Breast epithelium (tissue), 4 donors: ENCODE data around the gene GNAO1. TPM values are rescaled to one million over a fixed set of nuclear protein-coding genes. Genes with fewer than 3 reads are reported as not detected.

Experiments
- DNase-seq, 2 donors: peaks; one replicate each; pipeline ENCODE4 v3.0.0-alpha.2; 2019; ENCODE audit warnings: low spot score in 2 of 2
- H3K27ac ChIP-seq, 2 donors: fragments of 200-600 bp; sonication (generic) in 1 of 2; one replicate each; pipeline ENCODE4 v1.5.1; 2016 to 2019; ENCODE audit warnings: mild to moderate bottlenecking in 1 of 2
- H3K27me3 ChIP-seq, 2 donors: fragments of 200-600 bp; sonication (generic) in 1 of 2; one replicate each; pipeline versions ENCODE4 v1.5.1 to v1.6.0; 2017 to 2019; ENCODE audit warnings: control low read depth in 1 of 2, mild to moderate bottlenecking in 1 of 2
- H3K36me3 ChIP-seq: fragments of 200-600 bp; one replicate; pipeline ENCODE4 v1.5.1; 2019
- H3K4me1 ChIP-seq, 2 donors: fragments of 200-600 bp; sonication (generic); one replicate each; pipeline ENCODE4 v1.5.1; 2016 to 2019; ENCODE audit warnings: control low read depth in 1 of 2
- H3K4me3 ChIP-seq, 3 donors: fragments of 200-600 bp; sonication (generic); 1 replicate in 2 of 3; 2 replicates in 1 of 3; pipeline ENCODE4 v1.5.1; 2016 to 2019; ENCODE audit warnings: mild to moderate bottlenecking in 3 of 3, moderate library complexity in 2 of 3
- H3K9me3 ChIP-seq, 2 donors: fragments of 200-600 bp; sonication (generic) in 1 of 2; one replicate each; pipeline ENCODE4 v1.5.1; 2016 to 2019; ENCODE audit warnings: control low read depth in 1 of 2
- CTCF ChIP-seq, 3 donors: fragments of 450-650 bp; IDR thresholded peaks; one replicate each; pipeline ENCODE4 v1.5.1; 2016 to 2017; ENCODE audit warnings: antibody characterized with exemption in 3 of 3, mild to moderate bottlenecking in 3 of 3, moderate library complexity in 3 of 3
- POLR2A ChIP-seq: fragments of 450-650 bp; IDR thresholded peaks from one replicate; pipeline ENCODE4 v1.6.1; 2016; ENCODE audit warnings: antibody characterized with exemption, mild to moderate bottlenecking, moderate library complexity
- POLR2AphosphoS5 ChIP-seq, 3 donors: sonication (generic); formaldehyde crosslinking; IDR thresholded peaks; one replicate each; pipeline ENCODE4 v1.6.1; 2017; ENCODE audit warnings: antibody characterized with exemption in 3 of 3
- intact Hi-C: fragments of 100-400 bp; cut with DNase I; formaldehyde crosslinking; loops from one replicate; pipeline ENCODE4 v1.15.1; 2023; ENCODE audit warnings: low total_unique reads
- total RNA-seq, 3 donors: library from RNA; depleted of rRNA; stranded (reverse); fragments of >200 nt; gene quantifications; one replicate each; pipeline ENCODE4 v1.1.0, GENCODE V29; 2016

Gene GNAO1
- total RNA-seq, 3 donors from 2014 or later, result 0.96 to 1.9 (median 0.98) TPM

- Histone ChIP-seq H3K27me3 (no peaks in the 10 kb centered on the region), H3K4me1 (no peaks in the 10 kb centered on the region), H3K36me3 (no peaks in the 10 kb centered on the region), H3K4me3 (no peak overlapping the region), H3K27ac (no peak overlapping the region), H3K9me3 (no peaks in the 10 kb centered on the region)
- no peak for DNase-seq
- TF ChIP-seq POLR2A, result no peak
- no peak for TF ChIP-seq POLR2AphosphoS5 (IDR thresholded peaks at IDR 0.05)
- no peak for TF ChIP-seq CTCF (IDR thresholded peaks at IDR 0.05)
- intact Hi-C loops, result no loop called here
Observed at GRCh38 chr16:56288019-56288418, 96.7 kb downstream of the GNAO1 start.

DNA sequence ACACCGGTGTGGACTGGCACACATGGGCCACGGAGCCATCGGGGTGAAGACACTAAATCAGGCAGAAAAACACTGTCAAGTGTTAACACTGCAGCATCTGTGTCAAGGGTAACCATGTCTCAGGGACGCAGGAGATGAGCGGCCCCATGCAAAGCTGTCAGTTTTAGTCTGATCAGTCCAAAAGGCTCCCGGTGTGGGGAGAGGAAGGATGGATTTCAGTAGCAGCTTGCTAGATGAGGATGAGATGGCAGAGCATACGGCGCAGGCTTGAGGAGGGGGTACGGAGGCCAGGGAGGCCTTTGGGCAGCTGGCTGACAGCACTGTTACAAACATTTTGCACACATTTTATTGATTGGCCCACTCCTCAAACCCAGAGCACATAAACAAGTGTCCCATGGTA, 98.1 kb downstream of the GNAO1 start:
- Histone ChIP-seq H3K27me3 (no peaks in the 10 kb centered on the region), H3K27ac (no peak overlapping the region), H3K4me3 (no peak overlapping the region), H3K36me3 (no peaks in the 10 kb centered on the region), H3K9me3 (no peaks in the 10 kb centered on the region), H3K4me1 (no peaks in the 10 kb centered on the region)
- DNase-seq, result no peak
- no peak for TF ChIP-seq POLR2AphosphoS5 (IDR thresholded peaks at IDR 0.05)
- TF ChIP-seq POLR2A, result no peak
- no peak for TF ChIP-seq CTCF (IDR thresholded peaks at IDR 0.05)
- intact Hi-C loops, result no loop called here

- H3K27me3 ChIP-seq, result no peaks in the 10 kb centered on the region
- no peak overlapping the region for H3K4me3 ChIP-seq
- H3K4me1 ChIP-seq, result no peaks in the 10 kb centered on the region
- H3K27ac ChIP-seq, result no peak overlapping the region
- intact Hi-C loops, result no loop called here
- H3K36me3 ChIP-seq, result no peaks in the 10 kb centered on the region
- no peak for TF ChIP-seq CTCF (IDR thresholded peaks at IDR 0.05)
- no peak for TF ChIP-seq POLR2A
- no peak for TF ChIP-seq POLR2AphosphoS5 (IDR thresholded peaks at IDR 0.05)
- DNase-seq, result no peak
- H3K9me3 ChIP-seq, result no peaks in the 10 kb centered on the region
Observed at GRCh38 chr16:56289862-56290261, 98.6 kb downstream of the GNAO1 start.

DNA sequence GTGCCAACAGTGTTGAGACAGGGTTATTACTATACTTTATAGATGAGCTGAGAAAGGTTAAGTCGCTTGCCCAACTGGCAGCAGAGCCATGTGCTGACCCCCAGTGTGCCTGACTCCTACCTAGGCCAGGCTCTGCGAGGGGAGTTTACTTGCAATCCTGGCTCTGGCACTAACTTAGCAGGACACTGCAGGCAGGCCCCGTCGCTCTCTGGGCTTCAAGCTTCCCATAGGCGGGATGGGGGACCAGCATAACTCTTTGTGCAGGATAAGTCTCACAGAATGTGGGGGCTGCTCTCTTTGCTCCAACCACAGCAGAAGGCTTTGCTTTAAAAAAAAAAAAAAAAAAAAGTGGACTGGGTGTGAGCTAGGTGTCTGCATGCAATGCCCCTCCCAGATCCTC, 102.7 kb downstream of the GNAO1 start:
- Histone ChIP-seq H3K36me3 (no peaks in the 10 kb centered on the region), H3K9me3 (no peaks in the 10 kb centered on the region), H3K27me3 (no peaks in the 10 kb centered on the region), H3K4me3 (no peak overlapping the region), H3K27ac (no peak overlapping the region), H3K4me1 (no peaks in the 10 kb centered on the region)
- intact Hi-C loops, result no loop called here
- TF ChIP-seq POLR2A, result no peak
- DNase-seq, result no peak

- no peaks in the 10 kb centered on the region for H3K4me1 ChIP-seq
- no peak for DNase-seq
- no peaks in the 10 kb centered on the region for H3K9me3 ChIP-seq
- intact Hi-C loops, result no loop called here
- no peak overlapping the region for H3K4me3 ChIP-seq
- H3K27ac ChIP-seq, result no peak overlapping the region
- H3K36me3 ChIP-seq, result no peaks in the 10 kb centered on the region
- H3K27me3 ChIP-seq, result no peaks in the 10 kb centered on the region
- TF ChIP-seq POLR2AphosphoS5 (IDR thresholded peaks at IDR 0.05), result no peak
- TF ChIP-seq POLR2A, result no peak
- TF ChIP-seq CTCF (IDR thresholded peaks at IDR 0.05), result no peak
Observed at GRCh38 chr16:56294579-56294978, 103.3 kb downstream of the GNAO1 start.

- TF ChIP-seq POLR2AphosphoS5 (IDR thresholded peaks at IDR 0.05), result no peak
- no peak for TF ChIP-seq POLR2A
- TF ChIP-seq CTCF (IDR thresholded peaks at IDR 0.05), result no peak
- intact Hi-C loops, result no loop called here
- no peaks in the 10 kb centered on the region for H3K4me1 ChIP-seq
- no peak overlapping the region for H3K27ac ChIP-seq
- H3K27me3 ChIP-seq, result no peaks in the 10 kb centered on the region
- DNase-seq, result no peak
- H3K4me3 ChIP-seq, result no peak overlapping the region
- H3K9me3 ChIP-seq, result no peaks in the 10 kb centered on the region
- H3K36me3 ChIP-seq, result no peaks in the 10 kb centered on the region
Observed at GRCh38 chr16:56295059-56295665, 103.9 kb downstream of the GNAO1 start.
